ENCODE measurements around the gene FAM118A. TPM values are rescaled to one million over a fixed set of nuclear protein-coding genes. Genes with fewer than 3 reads are reported as not detected.
A peak's percentile ranks its signal among the peaks of the same experiment; 100 is the strongest.

FAM118A gene
- total and polyA plus RNA-seq, 9 of the 15 experiments (the other 6 are each of a cell fraction or from before 2014, with no cell fraction given), result 17.0 to 223 (median 59.4) TPM

- TF ChIP-seq ZNF347 (CRISPR knock-in tag; IDR thresholded peaks at IDR 0.05; ENCODE audit: low read depth) (no peak), EGR1 (conservative IDR thresholded peaks at IDR 0.05) (peak; percentile 44; the same call in 1 of the 2 replicates)
- no peak for ATAC-seq
- H4K20me1 ChIP-seq (replicated peaks; ENCODE audit: control insufficient read depth, insufficient read depth, low read length), result no peaks in the 10 kb centered on the region
- no peaks in the 10 kb centered on the region for H3K9me3 ChIP-seq (replicated peaks; ENCODE audit: control insufficient read depth, insufficient read depth, low read depth, low read length)
- H3K4me3 ChIP-seq, result no peak overlapping the region
- no peak for DNase-seq (ENCODE audit: extremely low read depth in 1 of 4, low spot score in 3 of 4)
- no TSS peak for BruUV-seq (replicated peaks)
- peaks cover 2 to 6% of the 10 kb centered on the region in 2 experiments; a peak in 2 of 5 replicates for H3K4me1 ChIP-seq (replicated peaks in 1 of 2; ENCODE audit: control insufficient read depth in 2 of 2, insufficient read depth in 2 of 2, low read length in 2 of 2)
- intact Hi-C loops (cut with micrococcal nuclease) (no loop called here), in situ Hi-C loops (cut with MboI) (no loop called here)
- 42% methylated on average over 6 of the region's 8 CpGs for WGBS (ENCODE audit: insufficient coverage, low coverage, missing lambda C conversion rate)
- H3K9me1 ChIP-seq (ENCODE audit: control insufficient read depth, insufficient read depth, low read length), result no peaks in the 10 kb centered on the region
- H3K27ac ChIP-seq (ENCODE audit: extremely low read depth, low read depth, low read length), result no peak overlapping the region
- peak; percentile 68 for FAIRE-seq
- CTCF ChIA-PET (ENCODE audit: low intra/inter-chr PET ratio), result no interaction called here
- POLR2A ChIA-PET, result no interaction called here
- peaks cover 0 to 23% of the 10 kb centered on the region in 2 experiments; a peak in 3 of 5 replicates for H3K27me3 ChIP-seq (ENCODE audit: control insufficient read depth in 2 of 2, insufficient read depth in 2 of 2, low read length in 2 of 2)
- H3K4me2 ChIP-seq (ENCODE audit: insufficient read depth, low read length), result no peak overlapping the region
- no peak overlapping the region for H3K9ac ChIP-seq (ENCODE audit: insufficient read depth in 1 of 2, low read depth in 2 of 2, low read length in 2 of 2)
- H2AFZ ChIP-seq (ENCODE audit: low read depth, low read length), result no peak overlapping the region
- no peaks in the 10 kb centered on the region for H3K79me2 ChIP-seq (ENCODE audit: control insufficient read depth, insufficient read depth, low read length)
- no peaks in the 10 kb centered on the region; the same call in 2 of the 3 replicates for H3K36me3 ChIP-seq (ENCODE audit: control insufficient read depth, insufficient read depth, low read length)
These were observed 18.4 kb upstream of the FAM118A start for GRCh38 chr22:45291061-45291930.

- DNase-seq (ENCODE audit: extremely low read depth in 1 of 4, low spot score in 3 of 4) (no peak), ATAC-seq (no peak), FAIRE-seq (no peak)
- no peaks in the 10 kb centered on the region for H3K9me1 ChIP-seq (ENCODE audit: control insufficient read depth, insufficient read depth, low read length)
- H3K9me3 ChIP-seq (replicated peaks; ENCODE audit: control insufficient read depth, insufficient read depth, low read depth, low read length), result no peaks in the 10 kb centered on the region
- H3K9ac ChIP-seq (ENCODE audit: insufficient read depth in 1 of 2, low read depth in 2 of 2, low read length in 2 of 2), result no peak overlapping the region
- WGBS (ENCODE audit: insufficient coverage, low coverage, missing lambda C conversion rate), result 0% methylated on average over 5 of the region's 9 CpGs
- H2AFZ ChIP-seq (ENCODE audit: low read depth, low read length), result no peak overlapping the region
- CTCF ChIA-PET (ENCODE audit: low intra/inter-chr PET ratio), result no interaction called here
- no TSS peak for BruUV-seq (replicated peaks)
- POLR2A ChIA-PET, result no interaction called here
- H3K27ac ChIP-seq (ENCODE audit: extremely low read depth, low read depth, low read length), result no peak overlapping the region
- intact Hi-C loops (cut with micrococcal nuclease), result no loop called here
- no peaks in the 10 kb centered on the region for H3K79me2 ChIP-seq (ENCODE audit: control insufficient read depth, insufficient read depth, low read length)
- peaks cover 0 to 21% of the 10 kb centered on the region in 2 experiments; a peak in 3 of 5 replicates for H3K27me3 ChIP-seq (ENCODE audit: control insufficient read depth in 2 of 2, insufficient read depth in 2 of 2, low read length in 2 of 2)
- H3K4me2 ChIP-seq (ENCODE audit: insufficient read depth, low read length), result no peak overlapping the region
- in situ Hi-C loops (cut with MboI), result no loop called here
- H3K4me3 ChIP-seq, result no peak overlapping the region
- peaks cover 2 to 6% of the 10 kb centered on the region in 2 experiments; a peak in 2 of 5 replicates for H3K4me1 ChIP-seq (replicated peaks in 1 of 2; ENCODE audit: control insufficient read depth in 2 of 2, insufficient read depth in 2 of 2, low read length in 2 of 2)
- no peaks in the 10 kb centered on the region; the same call in 2 of the 3 replicates for H3K36me3 ChIP-seq (ENCODE audit: control insufficient read depth, insufficient read depth, low read length)
- H4K20me1 ChIP-seq (replicated peaks; ENCODE audit: control insufficient read depth, insufficient read depth, low read length), result no peaks in the 10 kb centered on the region
- TF ChIP-seq USF1 (CRISPR knock-in tag; IDR thresholded peaks at IDR 0.05), result no peak
- TF ChIP-seq DLX4 (CRISPR knock-in tag; IDR thresholded peaks at IDR 0.05), result no peak
- TF ChIP-seq ESRRA (IDR thresholded peaks at IDR 0.05; ENCODE audit: borderline replicate concordance, low read depth), result no peak
- TF ChIP-seq CEBPB (tag; IDR thresholded peaks at IDR 0.05), result no peak
- TF ChIP-seq ZBTB11 (CRISPR knock-in tag; IDR thresholded peaks at IDR 0.05), result no peak
- TF ChIP-seq NR2C1 (IDR thresholded peaks at IDR 0.05), result no peak
- TF ChIP-seq NR2C1 (tag; IDR thresholded peaks at IDR 0.05), result no peak
- no peak for TF ChIP-seq NRF1 (conservative IDR thresholded peaks at IDR 0.05 in 1 of 2, IDR thresholded peaks at IDR 0.05 in 1 of 2)
These were observed 17.8 kb upstream of the FAM118A start for GRCh38 chr22:45291931-45292290.

All from K562 (cell line).